Activated CD4-positive, alpha-beta T cell treated with anti-CD3 and anti-CD28 coated beads, Interleukin-2, amount 50 U/mL, for 48 hours (primary cell): ENCODE measurements around the gene SLC16A13.
"Not testable (repeated sequence)": the region's sequence is repeated elsewhere in the genome, so short reads cannot be mapped to it uniquely, and the experiment has no call there.

Experiments used
- DNase-seq, 2 experiments: peaks; one replicate each; pipeline ENCODE4 v3.0.0-alpha.2; 2020

Gene SLC16A13

DNA sequence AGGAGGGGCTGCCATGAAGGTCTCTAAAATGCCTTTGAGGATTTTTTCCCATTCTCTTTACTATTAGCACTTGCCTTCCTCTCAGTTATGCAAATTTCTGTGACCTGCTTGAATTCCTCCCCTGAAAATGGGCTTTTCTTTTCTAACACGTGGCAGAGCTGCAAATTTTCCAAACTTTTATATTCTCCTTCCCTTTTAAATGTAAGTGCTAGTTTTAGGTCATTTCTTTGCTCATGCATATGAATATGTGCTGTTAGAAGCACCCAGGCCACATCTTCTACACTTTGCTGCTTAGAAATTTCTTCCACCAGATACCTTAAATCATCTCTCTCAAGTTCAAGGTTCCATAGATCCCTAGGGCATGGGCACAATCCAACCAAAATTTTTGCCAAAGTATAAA, 32.5 kb downstream of the SLC16A13 start:
- no peak for DNase-seq

DNA sequence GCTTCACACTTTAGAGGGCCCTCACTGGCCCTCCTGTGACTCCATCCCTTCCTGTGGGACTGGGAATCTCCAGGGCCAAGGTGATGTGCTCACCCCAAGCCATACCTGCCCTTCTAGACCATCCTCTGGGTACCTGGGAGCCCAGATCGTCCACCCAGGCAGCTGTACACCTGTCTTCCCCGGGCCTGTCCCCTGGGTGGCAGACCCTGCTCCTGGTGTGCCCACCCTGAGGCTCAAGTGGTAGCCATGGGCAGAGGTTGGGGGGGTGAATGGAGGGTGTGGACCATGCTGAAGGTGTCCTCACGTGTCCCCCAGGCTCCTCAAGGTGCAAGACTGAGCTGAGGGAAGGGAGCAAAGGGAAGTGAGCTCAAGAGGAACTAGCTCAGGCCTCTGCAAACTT, 34.9 kb downstream of the SLC16A13 start:
- no peak for DNase-seq

GRCh38 chr17:7072406-7072805, 36.6 kb downstream of the SLC16A13 start:
- DNase-seq: no peak

DNA sequence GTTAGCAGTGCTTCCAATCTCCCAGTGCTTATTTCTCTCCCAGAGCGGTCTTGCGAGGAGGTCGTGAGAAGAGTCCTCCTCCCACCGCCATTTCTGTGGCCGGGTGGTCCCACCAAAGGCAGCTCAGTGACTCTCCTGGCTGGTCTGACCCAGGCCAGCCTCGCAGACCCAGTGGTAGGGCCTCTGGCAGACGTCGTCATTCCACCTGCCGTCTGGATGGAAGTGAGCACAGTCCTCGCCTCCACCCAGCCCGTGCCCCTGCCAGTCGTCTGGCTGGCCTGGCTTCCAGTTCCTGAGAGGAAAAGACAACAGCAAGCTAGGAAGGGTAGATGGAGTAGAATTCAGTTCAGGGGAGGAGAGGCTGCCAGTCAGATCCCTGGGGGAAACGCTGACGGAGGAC, 39.1 kb downstream of the SLC16A13 start:
- DNase-seq: no peak

DNA sequence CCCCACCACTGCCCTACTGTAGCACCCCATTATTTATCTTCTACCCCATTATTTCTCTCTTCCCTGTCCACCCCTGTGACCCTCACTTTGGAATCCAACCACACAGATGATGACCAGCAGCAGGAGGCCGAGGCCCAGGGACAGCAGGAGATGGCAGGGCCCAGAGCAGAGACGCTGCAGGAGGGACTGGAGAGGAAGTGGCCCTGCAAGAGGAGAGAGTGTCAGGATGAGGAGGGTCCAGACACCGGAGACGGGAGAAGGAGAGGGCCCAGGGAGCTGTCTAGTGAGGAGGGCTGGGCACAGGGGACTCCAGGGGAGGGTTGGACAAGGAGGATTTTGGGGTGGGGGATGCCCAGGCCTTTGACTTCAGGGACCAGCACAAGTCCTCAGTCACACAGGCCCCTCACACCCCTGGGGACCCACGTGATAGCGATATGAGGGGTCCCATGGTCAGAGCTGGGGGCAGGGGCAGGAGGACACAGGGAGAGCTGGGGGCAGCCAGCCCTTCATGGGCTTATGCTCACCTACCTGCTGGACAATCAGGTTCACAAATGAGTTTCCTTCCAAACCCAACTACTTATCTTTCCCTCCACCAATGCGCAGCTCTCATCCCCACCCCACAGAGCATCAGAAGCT, 42.2 kb downstream of the SLC16A13 start:
- no peak for DNase-seq

- DNase-seq: no peak
Measured at GRCh38 chr17:7078711-7079110, 42.9 kb downstream of the SLC16A13 start.

- DNase-seq: no peak
Measured at GRCh38 chr17:7079581-7080455, 44.0 kb downstream of the SLC16A13 start, which contains the start of gene CLEC10A. Gene CLEC10A (minus strand): TSS chr17:7080251. CDS start chr17:7078812, 1,439 bp downstream.

DNA sequence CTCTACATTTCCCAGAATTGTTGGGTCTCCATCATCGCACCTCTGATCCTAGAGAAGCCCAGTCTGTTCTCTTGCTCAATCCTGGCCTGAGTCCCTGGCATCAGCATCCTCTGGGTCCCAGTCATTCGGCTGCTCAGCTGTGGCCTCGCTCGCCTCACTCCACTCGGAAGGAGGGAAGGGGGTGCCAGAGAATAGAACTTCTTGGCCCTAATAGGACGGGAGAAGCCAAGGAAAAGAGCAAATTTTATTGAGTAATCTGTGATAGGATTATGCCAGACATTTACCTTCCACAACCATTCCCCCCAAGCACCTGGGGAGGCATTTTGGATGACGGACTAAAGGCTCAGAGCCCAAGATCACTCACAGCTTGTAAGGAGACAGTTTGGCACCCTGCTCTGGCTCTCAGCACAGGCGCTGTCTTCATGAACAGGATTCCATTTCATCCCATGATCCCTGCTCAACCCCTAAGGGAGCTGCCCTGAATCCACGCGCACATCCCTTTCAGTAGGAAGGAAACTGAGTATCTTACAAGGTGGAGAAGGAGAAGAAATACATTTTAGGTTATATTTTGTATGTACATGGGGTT, 44.7 kb downstream of the SLC16A13 start:
- no peak for DNase-seq

DNA sequence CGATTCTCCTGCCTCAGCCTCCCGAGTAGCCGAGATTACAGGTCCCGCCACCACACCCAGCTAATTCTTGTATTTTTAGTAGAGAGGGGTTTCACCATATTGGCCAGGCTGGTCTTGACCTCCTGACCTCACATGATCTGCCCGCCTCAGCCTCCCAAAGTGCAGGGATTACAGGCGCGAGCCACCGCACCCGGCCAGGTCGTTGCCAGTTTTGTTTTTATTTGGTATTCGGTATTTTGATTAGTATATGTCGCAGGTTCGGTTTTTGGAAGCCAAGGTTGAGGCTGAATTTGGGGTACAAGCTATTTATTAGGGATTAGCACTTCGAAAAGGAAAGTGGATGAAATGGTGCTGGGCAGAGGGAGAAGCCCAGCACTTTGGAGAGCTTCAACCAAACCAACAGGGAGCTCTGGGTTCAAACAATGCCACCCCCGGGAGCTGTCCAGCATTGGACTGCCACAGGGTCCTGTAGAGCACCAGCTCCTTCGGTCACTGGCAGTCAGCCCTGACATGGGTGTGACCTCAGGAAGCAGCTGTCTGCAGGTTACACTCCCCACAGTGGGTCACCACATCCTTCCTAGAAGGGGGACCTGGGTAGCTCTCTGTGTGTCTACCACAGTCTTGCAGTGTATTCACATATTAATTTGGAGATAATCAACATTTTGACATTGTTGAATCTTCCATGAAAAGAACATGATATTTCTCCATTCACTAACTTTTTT, 45.7 kb downstream of the SLC16A13 start:
- peak in 1 of 2 experiments; percentile 12 for DNase-seq

GRCh38 chr17:7083592-7083991, 47.8 kb downstream of the SLC16A13 start:
- DNase-seq: no peak

GRCh38 chr17:7084088-7084487, 48.3 kb downstream of the SLC16A13 start:
- no peak for DNase-seq

GRCh38 chr17:7088442-7088841, 52.6 kb downstream of the SLC16A13 start:
- not testable (repeated sequence) for DNase-seq

- DNase-seq: not testable (repeated sequence)
Measured at GRCh38 chr17:7089570-7089969, 53.8 kb downstream of the SLC16A13 start.
